ENCODE results near the gene NCBP3. TPM values are rescaled to one million over a fixed set of nuclear protein-coding genes. Genes with fewer than 3 reads are reported as not detected.

NCBP3 gene
- total and polyA plus RNA-seq, 9 of the 15 experiments (the other 6 are each of a cell fraction or from before 2014, with no cell fraction given): 3.1 to 25.5 (median 20.5) TPM

DNA sequence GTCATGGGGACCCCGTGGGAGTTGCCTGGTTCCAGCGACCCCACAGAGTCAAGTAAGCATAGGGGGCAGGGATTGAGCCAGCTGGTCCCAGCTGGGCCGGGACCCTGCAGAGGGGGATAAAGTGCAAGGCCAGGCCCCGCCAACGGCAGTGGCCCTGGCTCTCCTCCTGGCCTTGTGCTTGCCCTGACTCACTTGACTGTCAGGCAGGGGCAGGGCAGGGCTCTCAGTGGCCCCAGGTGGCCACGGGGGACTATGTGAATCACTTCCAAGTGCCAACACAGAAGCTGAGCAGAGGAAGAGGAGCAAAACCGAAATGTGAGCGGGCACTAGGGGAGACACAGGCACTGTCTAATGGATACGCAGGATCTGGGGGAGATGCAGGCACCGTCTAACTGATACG, 21.6 kb upstream of the NCBP3 start:
- intact Hi-C loops (cut with micrococcal nuclease) (no loop called here), in situ Hi-C loops (cut with MboI) (no loop called here)
- H3K79me2 ChIP-seq (ENCODE audit: control insufficient read depth, insufficient read depth, low read length): no peaks in the 10 kb centered on the region
- H2AFZ ChIP-seq (ENCODE audit: low read depth, low read length): no peak overlapping the region
- peaks cover 5 to 20% of the 10 kb centered on the region in 2 experiments; a peak in 4 of 5 replicates for H3K4me1 ChIP-seq (replicated peaks in 1 of 2; ENCODE audit: control insufficient read depth in 2 of 2, insufficient read depth in 2 of 2, low read length in 2 of 2)
- no peak for TF ChIP-seq ZNF253 (CRISPR knock-in tag; conservative IDR thresholded peaks at IDR 0.05)
- TF ChIP-seq SIN3B (IDR thresholded peaks at IDR 0.05; ENCODE audit: low read depth): no peak
- TF ChIP-seq EP300 (IDR thresholded peaks at IDR 0.05; ENCODE audit: low read length): no peak
- TF ChIP-seq, protein P1, sequence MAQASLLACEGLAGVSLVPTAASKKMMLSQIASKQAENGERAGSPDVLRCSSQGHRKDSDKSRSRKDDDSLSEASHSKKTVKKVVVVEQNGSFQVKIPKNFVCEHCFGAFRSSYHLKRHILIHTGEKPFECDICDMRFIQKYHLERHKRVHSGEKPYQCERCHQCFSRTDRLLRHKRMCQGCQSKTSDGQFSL (CRISPR knock-in tag; IDR thresholded peaks at IDR 0.05): no peak
- TF ChIP-seq, protein P1 (tag; IDR thresholded peaks at IDR 0.05): no peak
- TF ChIP-seq CBX3 (IDR thresholded peaks at IDR 0.05; ENCODE audit: borderline replicate concordance in 1 of 2, low read length in 2 of 2): no peak
- TF ChIP-seq HCFC1 (IDR thresholded peaks at IDR 0.05; ENCODE audit: low read depth, low read length): no peak
- TF ChIP-seq, protein P2, sequence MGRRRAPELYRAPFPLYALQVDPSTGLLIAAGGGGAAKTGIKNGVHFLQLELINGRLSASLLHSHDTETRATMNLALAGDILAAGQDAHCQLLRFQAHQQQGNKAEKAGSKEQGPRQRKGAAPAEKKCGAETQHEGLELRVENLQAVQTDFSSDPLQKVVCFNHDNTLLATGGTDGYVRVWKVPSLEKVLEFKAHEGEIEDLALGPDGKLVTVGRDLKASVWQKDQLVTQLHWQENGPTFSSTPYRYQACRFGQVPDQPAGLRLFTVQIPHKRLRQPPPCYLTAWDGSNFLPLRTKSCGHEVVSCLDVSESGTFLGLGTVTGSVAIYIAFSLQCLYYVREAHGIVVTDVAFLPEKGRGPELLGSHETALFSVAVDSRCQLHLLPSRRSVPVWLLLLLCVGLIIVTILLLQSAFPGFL (CRISPR knock-in tag; IDR thresholded peaks at IDR 0.05): no peak
- TF ChIP-seq PHF21A (IDR thresholded peaks at IDR 0.05; ENCODE audit: borderline replicate concordance, low read depth): no peak
- TF ChIP-seq, protein P3, sequence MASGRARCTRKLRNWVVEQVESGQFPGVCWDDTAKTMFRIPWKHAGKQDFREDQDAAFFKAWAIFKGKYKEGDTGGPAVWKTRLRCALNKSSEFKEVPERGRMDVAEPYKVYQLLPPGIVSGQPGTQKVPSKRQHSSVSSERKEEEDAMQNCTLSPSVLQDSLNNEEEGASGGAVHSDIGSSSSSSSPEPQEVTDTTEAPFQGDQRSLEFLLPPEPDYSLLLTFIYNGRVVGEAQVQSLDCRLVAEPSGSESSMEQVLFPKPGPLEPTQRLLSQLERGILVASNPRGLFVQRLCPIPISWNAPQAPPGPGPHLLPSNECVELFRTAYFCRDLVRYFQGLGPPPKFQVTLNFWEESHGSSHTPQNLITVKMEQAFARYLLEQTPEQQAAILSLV (tag; IDR thresholded peaks at IDR 0.05): no peak
- H3K36me3 ChIP-seq (ENCODE audit: control insufficient read depth, insufficient read depth, low read length): peaks cover 9% of the 10 kb centered on the region; the same call in 2 of the 3 replicates
- no peak overlapping the region for H3K4me2 ChIP-seq (ENCODE audit: insufficient read depth, low read length)
- ATAC-seq: no peak
- BruUV-seq (replicated peaks): no TSS peak
- no peak for DNase-seq (ENCODE audit: extremely low read depth in 1 of 4, low spot score in 3 of 4)
- CTCF ChIA-PET (ENCODE audit: low intra/inter-chr PET ratio): no interaction called here
- H3K9me3 ChIP-seq (replicated peaks; ENCODE audit: control insufficient read depth, insufficient read depth, low read depth, low read length): no peaks in the 10 kb centered on the region
- no peak overlapping the region for H3K9ac ChIP-seq (ENCODE audit: insufficient read depth in 1 of 2, low read depth in 2 of 2, low read length in 2 of 2)
- POLR2A ChIA-PET: interaction anchor here (0.6 kb wide), 1 partner anchor 11 kb away, joined by 3 read pairs; no protein-coding TSS in a partner anchor
- H4K20me1 ChIP-seq (replicated peaks; ENCODE audit: control insufficient read depth, insufficient read depth, low read length): no peaks in the 10 kb centered on the region
- no peaks in the 10 kb centered on the region for H3K9me1 ChIP-seq (ENCODE audit: control insufficient read depth, insufficient read depth, low read length)
- H3K4me3 ChIP-seq: no peak overlapping the region
- H3K27ac ChIP-seq (ENCODE audit: extremely low read depth, low read depth, low read length): no peak overlapping the region
- H3K27me3 ChIP-seq (ENCODE audit: control insufficient read depth in 2 of 2, insufficient read depth in 2 of 2, low read length in 2 of 2): no peaks in the 10 kb centered on the region
- 59% methylated on average over 7 of the region's 11 CpGs for WGBS (ENCODE audit: insufficient coverage, low coverage, missing lambda C conversion rate)
- FAIRE-seq: no peak
